SU-DHL-6 (cell line): ENCODE measurements around the gene ANKRD22.

Experiments used
- H2AFZ ChIP-seq: fragments of 200-600 bp; sonication (generic); 2 replicates; pipeline ENCODE4 v1.6.1; 2014; ENCODE audit warnings: low read depth, mild to moderate bottlenecking, moderate library complexity, mixed read lengths, antibody characterized with exemption, low read length; ENCODE audit not compliant: severe bottlenecking
- H3F3A ChIP-seq: fragments of 200-600 bp; shearing (Covaris generic); 2 replicates; pipeline ENCODE4 v1.6.0; 2016; ENCODE audit warnings: antibody characterized with exemption, mild to moderate bottlenecking; ENCODE audit not compliant: insufficient read depth
- H3K27ac ChIP-seq: fragments of 200-600 bp; sonication (generic); 2 replicates; pipeline ENCODE4 v1.5.1; 2016; ENCODE audit warnings: low read depth, mild to moderate bottlenecking, low read length, moderate library complexity, mixed read lengths
- H3K27me3 ChIP-seq: fragments of 200-600 bp; sonication (generic), shearing (Covaris generic); 2 replicates; pipeline ENCODE4 v1.6.0; 2014; ENCODE audit warnings: mild to moderate bottlenecking, low read length
- H3K36me3 ChIP-seq: fragments of 200-600 bp; sonication (generic); 2 replicates; pipeline ENCODE4 v1.6.1; 2014; ENCODE audit warnings: mild to moderate bottlenecking, low read length, mixed read lengths
- H3K4me2 ChIP-seq: fragments of 300-600, 200-600 bp; shearing (Covaris generic), sonication (generic); 2 replicates; pipeline ENCODE4 v1.6.0; 2014; ENCODE audit warnings: low read length, low read depth, mild to moderate bottlenecking; ENCODE audit not compliant: poor library complexity, severe bottlenecking
- H3K4me3 ChIP-seq: fragments of 200-600 bp; sonication (generic); 2 replicates; pipeline ENCODE4 v1.5.1; 2014; ENCODE audit warnings: antibody characterized with exemption, low read length, mild to moderate bottlenecking, mixed read lengths; ENCODE audit not compliant: insufficient read depth, poor library complexity, severe bottlenecking
- H3K79me2 ChIP-seq: fragments of 200-600 bp; sonication (generic); 2 replicates; pipeline ENCODE4 v1.6.1; 2014; ENCODE audit warnings: mild to moderate bottlenecking, low read length, moderate library complexity; ENCODE audit not compliant: insufficient read depth
- H3K9ac ChIP-seq: fragments of 200-600 bp; sonication (generic); 2 replicates; pipeline ENCODE4 v1.7.0; 2014; ENCODE audit warnings: mild to moderate bottlenecking, low read length
- H3K9me2 ChIP-seq: fragments of 200-600 bp; sonication (generic); replicated peaks from 2 replicates; pipeline ENCODE4 v1.6.1; 2014; ENCODE audit warnings: low read length; ENCODE audit not compliant: insufficient read depth
- H3K9me3 ChIP-seq: fragments of 200-600 bp; sonication (generic); 2 replicates; pipeline ENCODE4 v1.6.1; 2014; ENCODE audit warnings: low read length, mixed read lengths; ENCODE audit not compliant: insufficient read depth
- H4K20me1 ChIP-seq: fragments of 200-600 bp; sonication (generic); 2 replicates; pipeline ENCODE4 v1.6.1; 2014; ENCODE audit warnings: low read depth, mild to moderate bottlenecking, antibody characterized with exemption, low read length, moderate library complexity, mixed read lengths
- EZH2phosphoT487 ChIP-seq: fragments of 200-600 bp; sonication (generic), shearing (Covaris generic); conservative IDR thresholded peaks from 2 replicates; pipeline ENCODE4 v1.6.1; 2018; ENCODE audit warnings: mild to moderate bottlenecking, antibody characterized with exemption, low read length, moderate library complexity, mixed read lengths
- TF ChIP-seq, protein P1 (sequence below): fragments of 200-600 bp; sonication (generic); IDR thresholded peaks from one replicate; pipeline ENCODE4 v1.5.1; 2017; ENCODE audit warnings: antibody characterized with exemption, mild to moderate bottlenecking, low read length, moderate library complexity; ENCODE audit not compliant: insufficient read depth, poor library complexity, severe bottlenecking

ANKRD22 gene

DNA sequence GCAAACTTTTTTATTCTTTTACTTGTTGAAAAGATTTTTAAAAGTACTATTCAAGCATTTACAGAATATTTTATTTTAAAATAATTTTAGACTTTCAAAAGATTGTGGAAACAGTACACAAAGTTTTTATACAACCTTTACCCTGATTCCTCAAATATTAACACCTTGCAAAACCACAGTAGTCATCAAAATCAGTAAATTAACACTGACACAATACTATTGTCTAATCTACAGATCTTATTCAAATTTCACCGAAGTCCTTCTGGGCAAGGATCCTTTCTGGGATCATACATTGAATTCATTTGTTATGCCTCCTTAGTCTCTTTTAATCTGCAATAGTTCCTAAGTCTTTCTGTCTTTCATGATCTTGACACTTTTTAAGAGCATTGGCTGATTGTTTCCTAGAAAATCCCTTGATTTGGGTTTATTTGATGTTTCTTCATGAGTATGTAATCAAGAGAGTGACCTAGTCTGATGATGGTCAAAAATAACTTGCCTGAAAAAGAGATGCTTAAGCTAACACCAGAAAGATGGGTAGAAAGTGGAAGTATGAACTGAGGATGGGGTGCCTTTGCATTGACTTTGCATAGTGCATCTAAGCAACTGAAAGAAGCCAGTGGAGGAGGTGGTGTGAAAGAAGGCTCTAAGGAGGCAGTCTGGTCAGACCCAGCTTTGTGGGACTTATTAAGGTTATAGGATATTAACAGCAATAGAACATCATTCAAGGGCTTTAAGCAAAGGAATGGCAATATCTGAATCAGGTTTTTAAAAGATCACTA, 38.1 kb upstream of the ANKRD22 start:
- TF ChIP-seq, protein P1, sequence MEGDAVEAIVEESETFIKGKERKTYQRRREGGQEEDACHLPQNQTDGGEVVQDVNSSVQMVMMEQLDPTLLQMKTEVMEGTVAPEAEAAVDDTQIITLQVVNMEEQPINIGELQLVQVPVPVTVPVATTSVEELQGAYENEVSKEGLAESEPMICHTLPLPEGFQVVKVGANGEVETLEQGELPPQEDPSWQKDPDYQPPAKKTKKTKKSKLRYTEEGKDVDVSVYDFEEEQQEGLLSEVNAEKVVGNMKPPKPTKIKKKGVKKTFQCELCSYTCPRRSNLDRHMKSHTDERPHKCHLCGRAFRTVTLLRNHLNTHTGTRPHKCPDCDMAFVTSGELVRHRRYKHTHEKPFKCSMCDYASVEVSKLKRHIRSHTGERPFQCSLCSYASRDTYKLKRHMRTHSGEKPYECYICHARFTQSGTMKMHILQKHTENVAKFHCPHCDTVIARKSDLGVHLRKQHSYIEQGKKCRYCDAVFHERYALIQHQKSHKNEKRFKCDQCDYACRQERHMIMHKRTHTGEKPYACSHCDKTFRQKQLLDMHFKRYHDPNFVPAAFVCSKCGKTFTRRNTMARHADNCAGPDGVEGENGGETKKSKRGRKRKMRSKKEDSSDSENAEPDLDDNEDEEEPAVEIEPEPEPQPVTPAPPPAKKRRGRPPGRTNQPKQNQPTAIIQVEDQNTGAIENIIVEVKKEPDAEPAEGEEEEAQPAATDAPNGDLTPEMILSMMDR: no peak
- no peak for TF ChIP-seq EZH2phosphoT487
- Histone ChIP-seq H3K9me2 (no peaks in the 10 kb centered on the region), H3K27me3 (no peaks in the 10 kb centered on the region), H3K9me3 (no peaks in the 10 kb centered on the region), H3K4me2 (peak overlapping the region; percentile 11), H4K20me1 (no peaks in the 10 kb centered on the region), H3K27ac (no peak overlapping the region), H2AFZ (no peak overlapping the region), H3K4me3 (no peak overlapping the region), H3F3A (no peaks in the 10 kb centered on the region; the same call in 1 of the 2 replicates), H3K9ac (no peak overlapping the region), H3K79me2 (peaks cover 48% of the 10 kb centered on the region), H3K36me3 (no peaks in the 10 kb centered on the region)

DNA sequence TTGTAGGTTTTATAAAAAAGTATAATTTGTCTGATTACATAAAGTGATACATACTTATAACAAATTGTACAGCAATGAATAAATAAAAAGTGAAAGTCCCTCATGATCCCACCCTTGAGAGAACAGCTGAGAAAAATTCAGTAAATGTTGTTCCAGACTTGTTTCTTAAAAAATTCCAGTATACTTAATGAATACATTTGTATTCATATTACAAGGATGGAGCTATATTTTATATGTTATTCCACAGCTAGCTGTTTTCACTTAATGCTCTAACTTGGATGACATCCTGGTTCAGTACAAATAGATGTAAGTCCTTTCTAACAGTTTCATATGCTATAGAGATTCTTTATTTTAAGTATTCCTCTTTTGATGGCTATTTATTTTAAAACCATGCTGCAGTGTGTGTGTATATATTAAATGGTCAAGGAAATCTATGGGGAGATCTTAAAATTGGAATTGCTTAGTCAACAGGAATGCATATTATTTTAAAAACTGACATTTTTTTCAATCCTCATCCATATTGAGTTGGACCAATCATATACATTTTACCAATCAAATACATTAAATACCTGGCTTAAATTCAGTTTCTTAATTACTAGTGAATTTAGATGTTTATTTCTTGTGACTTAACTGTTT, 37.3 kb upstream of the ANKRD22 start:
- Histone ChIP-seq H3K27me3 (no peaks in the 10 kb centered on the region), H3K9me2 (no peaks in the 10 kb centered on the region), H3F3A (no peaks in the 10 kb centered on the region; the same call in 1 of the 2 replicates), H3K79me2 (peaks cover 50% of the 10 kb centered on the region), H3K36me3 (no peaks in the 10 kb centered on the region), H3K4me2 (no peak overlapping the region), H2AFZ (no peak overlapping the region), H3K9me3 (no peaks in the 10 kb centered on the region), H4K20me1 (no peaks in the 10 kb centered on the region), H3K9ac (no peak overlapping the region), H3K4me3 (no peak overlapping the region), H3K27ac (no peak overlapping the region)
- TF ChIP-seq EZH2phosphoT487: no peak
- TF ChIP-seq, protein P1: no peak

DNA sequence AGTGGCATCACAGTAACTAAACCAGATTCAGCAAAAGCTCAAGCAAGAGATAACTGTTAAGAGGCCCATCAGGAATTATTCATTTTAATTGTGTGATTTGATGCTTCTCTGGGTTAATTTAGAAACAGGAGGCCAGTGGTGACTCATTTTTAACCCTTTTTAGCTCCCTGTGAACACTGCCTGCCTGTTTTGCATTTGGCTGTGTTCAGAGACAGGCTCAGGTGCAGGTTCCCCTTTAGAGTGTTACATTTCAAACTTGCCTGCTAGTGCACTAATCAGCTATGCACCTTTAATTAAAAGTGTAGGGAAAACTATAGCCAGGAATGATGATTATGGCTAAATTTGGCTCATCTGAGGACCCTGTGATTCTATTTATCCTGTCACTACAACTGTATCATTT, 34.9 kb upstream of the ANKRD22 start:
- H3K9ac ChIP-seq: 0 out of 2 replicates have a peak overlapping the region, but pooled peaks have one; percentile 12
- no peaks in the 10 kb centered on the region for H3K36me3 ChIP-seq
- peak overlapping the region; percentile 20; the same call in 1 of the 2 replicates for H3K27ac ChIP-seq
- H3K4me2 ChIP-seq: peak overlapping the region; percentile 49
- H3K9me2 ChIP-seq: no peaks in the 10 kb centered on the region
- no peaks in the 10 kb centered on the region for H3K9me3 ChIP-seq
- no peak overlapping the region for H3K4me3 ChIP-seq
- no peaks in the 10 kb centered on the region for H3K27me3 ChIP-seq
- TF ChIP-seq, protein P1: no peak
- no peak for TF ChIP-seq EZH2phosphoT487
- no peaks in the 10 kb centered on the region; the same call in 1 of the 2 replicates for H3F3A ChIP-seq
- H3K79me2 ChIP-seq: peaks cover 47% of the 10 kb centered on the region
- H4K20me1 ChIP-seq: no peaks in the 10 kb centered on the region
- no peak overlapping the region for H2AFZ ChIP-seq
